Measurements from ENCODE around the gene NFIX.

The NFIX gene

DNA sequence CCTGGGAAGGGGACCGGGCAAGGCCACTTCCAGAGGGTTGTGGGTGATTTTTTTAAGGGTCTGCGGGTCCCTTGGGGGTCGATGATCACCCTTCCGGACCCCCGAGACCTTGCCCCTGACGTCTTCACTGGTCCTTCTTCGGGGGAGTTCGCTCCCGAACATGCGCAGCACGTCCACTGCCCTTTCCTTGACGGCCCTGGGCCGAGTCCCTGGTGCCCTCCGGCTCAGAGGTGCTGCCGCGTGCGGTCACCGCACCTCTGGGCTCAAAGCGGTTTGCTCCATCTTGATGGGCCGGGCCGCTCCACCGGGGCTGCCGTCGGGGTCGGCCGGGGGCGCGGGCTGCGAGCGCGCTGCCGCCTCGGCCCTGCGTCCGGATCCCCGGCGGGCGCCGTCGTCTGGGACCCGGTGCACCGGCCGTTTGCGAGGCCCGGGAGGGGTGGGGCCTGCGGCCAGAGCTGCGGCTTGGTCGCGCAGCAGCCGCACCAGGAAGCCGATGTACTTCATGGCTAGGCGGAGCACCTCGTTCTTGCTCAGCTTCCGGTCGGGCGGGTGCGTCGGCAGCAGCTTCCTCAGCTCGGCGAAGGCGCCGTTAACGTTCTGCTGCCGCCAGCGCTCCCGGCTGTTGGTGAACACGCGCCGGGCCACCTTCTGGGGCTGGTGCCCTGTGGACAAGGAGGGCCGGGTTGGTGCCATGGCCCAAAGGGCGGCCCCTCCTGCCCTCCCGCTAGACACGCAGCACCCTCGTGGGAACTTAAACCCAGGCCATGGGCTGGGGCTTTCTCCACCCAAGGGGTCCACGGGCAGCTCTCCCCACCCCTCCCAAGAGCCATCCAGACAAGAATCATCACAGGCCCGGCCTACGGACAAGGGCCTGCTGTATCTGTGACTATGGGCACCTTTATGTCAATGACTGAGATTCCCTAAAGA is 104.1 kb downstream of the NFIX start:
- peak in 10 of 56 donors; percentile 13 to 61 (median 36) for DNase-seq

GRCh38 chr19:13100031-13100588 is 104.8 kb downstream of the NFIX start:
- DNase-seq: no peak

DNA sequence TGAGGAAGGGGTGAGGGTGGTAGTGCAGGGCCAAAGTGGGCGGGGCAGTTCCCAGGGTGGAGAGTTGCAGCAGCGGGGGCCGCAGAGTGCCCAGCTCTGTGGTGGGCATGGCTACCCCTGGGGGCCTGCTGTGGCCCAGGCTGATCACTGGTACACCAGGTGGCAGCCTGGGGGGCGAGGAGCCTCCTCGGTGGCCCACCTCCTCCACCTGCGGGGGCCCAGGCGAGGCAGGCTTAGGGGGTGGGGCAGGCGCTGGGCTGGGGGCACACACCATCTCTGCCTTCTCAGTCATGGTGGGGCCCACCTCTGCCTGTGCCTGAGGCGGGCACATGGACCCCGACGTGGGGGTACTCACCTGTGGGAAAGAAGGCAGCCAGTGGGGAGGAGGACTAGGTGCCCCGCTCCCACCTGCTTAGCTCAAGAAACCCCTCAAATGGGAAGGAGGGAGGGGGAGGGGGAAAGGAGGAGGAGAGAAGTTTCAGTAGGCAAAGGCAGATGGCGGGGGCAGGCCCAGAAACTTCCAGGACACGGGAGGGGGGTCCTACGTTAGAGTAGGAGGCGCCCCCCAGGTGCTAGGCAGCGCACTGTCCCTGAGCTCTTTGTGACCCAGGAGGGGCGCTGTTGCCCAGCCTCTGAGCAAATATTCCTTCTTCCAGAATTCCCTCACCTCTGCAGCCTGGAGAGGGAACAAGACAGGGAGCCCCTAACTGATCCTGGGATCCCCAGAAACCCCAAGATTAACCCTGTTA is 105.7 kb downstream of the NFIX start:
- DNase-seq: no peak

GRCh38 chr19:13101590-13102415 is 106.5 kb downstream of the NFIX start:
- DNase-seq: no peak

DNA sequence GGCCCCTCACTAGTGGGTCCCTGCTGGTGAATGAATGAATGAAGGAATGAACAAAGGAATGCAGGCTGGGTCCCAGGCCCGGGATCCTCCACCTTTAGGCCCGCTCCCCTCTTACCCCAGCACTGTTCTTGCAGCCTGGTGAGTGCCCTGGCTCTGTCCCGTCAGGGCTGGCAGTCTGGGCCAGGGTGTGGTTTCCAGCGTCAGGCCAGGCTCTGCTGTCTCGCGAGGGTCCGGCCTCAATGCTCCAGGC is 107.1 kb downstream of the NFIX start:
- no peak for DNase-seq

GRCh38 chr19:13102666-13103580 is 107.6 kb downstream of the NFIX start, which contains the start of gene LYL1:
Gene LYL1 (minus strand): TSS chr19:13102858. CDS start chr19:13101171, 1,687 bp downstream.
- peak in 15 of 56 donors; percentile 13 to 66 (median 42) for DNase-seq

DNA sequence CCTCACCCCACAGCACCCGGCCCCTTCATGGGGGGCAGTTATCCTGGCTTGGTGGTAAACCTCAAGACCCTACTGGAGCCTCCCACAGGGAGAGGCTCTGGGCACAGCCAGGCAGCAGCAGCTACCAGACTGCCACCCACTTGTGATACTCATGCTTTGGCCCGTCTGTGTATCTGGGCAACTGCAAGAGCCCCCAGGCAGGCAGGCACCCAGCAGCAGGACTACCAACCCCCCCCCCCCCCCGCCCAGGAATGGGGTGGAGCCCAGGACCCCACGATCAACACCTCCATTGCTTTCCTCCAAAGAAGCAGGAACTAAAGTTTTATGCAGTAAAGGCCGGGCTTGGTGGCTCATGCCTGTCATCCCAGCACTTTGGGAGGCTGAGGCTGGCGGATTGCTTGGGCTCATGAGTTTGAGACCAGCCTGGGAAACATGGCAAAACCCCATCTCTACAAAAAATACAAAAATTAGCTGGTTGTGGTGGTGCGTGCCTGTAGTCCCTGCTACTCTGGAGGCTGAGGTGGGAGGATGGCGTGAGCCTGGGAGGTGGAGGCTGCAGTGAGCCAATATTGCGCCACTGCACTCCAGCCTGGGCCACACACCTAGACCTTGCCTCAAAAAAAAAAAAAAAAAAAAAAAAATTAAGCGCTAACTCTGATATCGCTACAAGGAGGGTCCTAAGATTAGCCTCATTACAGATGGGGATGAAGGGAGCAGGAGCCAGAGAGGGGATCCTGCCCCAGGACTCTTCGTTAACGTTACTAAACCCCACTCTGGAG is 108.5 kb downstream of the NFIX start:
- DNase-seq: no peak

GRCh38 chr19:13104360-13104847 is 109.1 kb downstream of the NFIX start:
- peak in 33 of 56 donors; percentile 15 to 74 (median 46) for DNase-seq

- DNase-seq: no peak
Measured at GRCh38 chr19:13104848-13105711, 109.8 kb downstream of the NFIX start.

DNA sequence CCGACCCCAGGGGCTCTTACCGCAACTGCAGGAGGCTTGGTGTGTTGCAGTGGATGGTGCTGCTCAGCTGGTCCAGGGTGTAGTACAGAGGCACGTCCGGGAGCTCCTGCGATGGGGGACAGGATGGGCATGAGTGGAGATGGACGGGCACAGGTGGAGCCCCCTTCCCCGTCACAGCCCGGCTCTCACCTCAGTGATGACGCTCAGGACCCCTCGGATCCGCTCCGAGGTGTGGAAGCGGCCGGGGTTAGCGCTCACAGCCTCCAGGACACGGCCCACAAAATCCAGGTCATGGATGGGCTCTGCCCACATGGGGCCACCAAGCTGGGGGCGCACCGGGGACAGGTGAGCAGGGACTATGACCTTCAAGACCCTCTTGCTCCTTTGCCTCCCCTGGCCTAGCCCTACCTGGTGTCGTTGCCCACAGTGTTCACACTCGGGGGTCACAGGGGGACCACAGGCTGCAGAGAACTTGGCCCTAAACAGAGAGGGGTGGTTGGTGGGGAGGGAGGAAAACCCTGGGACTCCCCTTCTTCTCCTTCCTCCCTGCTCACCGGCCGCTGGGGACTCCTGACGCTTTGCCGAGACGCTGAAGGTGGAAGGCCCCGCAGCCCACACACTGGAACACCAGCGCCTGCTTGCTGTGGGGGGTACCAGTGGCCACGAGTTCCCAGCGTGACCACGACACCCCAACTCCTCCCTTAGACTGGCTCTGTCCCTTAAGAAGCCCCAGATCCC is 114.3 kb downstream of the NFIX start:
- DNase-seq: no peak

GRCh38 chr19:13110099-13110610 is 114.9 kb downstream of the NFIX start:
- no peak for DNase-seq

- DNase-seq: no peak
Measured at GRCh38 chr19:13112555-13112954, 117.3 kb downstream of the NFIX start.

DNA sequence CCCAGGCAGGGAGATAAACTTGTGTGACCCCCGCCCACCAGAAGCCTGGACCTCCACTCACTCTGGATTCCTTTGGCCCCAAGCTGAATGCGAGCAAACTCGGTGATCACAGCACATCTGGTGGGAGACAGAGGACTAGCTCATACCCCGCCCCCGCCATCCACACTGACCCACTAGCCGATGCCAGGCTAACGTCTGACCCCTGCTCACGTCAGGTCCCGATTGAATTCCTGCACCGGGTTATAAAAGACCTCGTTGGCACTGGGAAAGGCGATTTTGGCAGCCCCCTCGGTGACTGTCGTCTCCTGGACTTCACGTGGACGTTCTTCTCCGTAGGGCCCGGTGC is 120.6 kb downstream of the NFIX start:
- no peak for DNase-seq

DNA sequence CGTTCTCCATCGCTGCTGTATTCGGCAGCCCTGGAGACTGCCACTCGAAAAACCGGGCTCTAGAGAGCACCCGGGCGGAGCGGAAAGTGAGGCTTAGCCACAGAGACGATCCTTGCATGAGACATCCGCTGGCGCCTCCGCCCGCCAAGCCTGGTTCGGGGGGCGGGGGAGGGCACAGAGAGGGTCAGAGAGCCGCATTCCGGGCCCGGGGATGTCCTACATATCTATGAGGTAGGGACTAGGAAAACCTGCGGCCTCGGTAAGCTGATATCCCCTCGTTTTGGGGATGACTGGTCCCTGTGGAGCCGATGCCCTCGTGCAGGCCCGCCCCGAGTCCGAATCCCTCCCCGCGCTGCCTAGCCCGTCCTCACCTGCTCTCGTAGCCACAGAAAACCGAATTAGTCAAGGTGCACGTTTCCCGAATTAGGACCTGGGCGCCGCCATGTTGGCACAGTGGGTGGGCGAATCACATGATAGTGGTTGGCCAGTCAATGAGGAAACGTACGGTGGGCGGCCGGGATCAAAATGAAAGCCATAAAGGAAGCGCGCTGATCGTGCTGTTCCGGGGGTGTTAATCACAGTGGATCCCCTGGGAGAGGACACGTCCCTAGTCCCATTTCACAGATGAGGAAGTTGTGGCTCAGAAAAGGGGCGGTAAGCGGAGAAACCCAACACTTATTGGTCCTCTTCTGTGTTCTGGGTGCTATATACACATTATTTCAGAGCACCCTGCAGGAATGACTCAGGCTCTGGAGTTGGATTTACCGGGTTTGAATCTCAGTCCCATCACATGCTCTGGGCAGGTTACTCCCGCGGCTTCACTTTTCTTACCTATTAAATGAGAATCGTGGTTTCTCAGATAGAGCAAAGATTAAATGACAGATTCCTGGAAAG is 121.3 kb downstream of the NFIX start, which contains the start of gene TRMT1:
Gene TRMT1, minus strand, starts transcription at position 459 of the 894 bp plus-strand sequence. Its CDS starts 341 bp downstream, at position 118.
- DNase-seq: peak; percentile 34 to 95 (median 84)

GRCh38 chr19:13117176-13117771 is 122.0 kb downstream of the NFIX start:
- DNase-seq: no peak
